Kidney (tissue), 14 donors: ENCODE results near the gene CNTN4. TPM values are rescaled to one million over a fixed set of nuclear protein-coding genes. Genes with fewer than 3 reads are reported as not detected.

Experiments
- DNase-seq, 5 donors: peaks; one replicate each; pipeline ENCODE4 v3.0.0-alpha.2; 2013 to 2020
- FAIRE-seq: peaks from 2 replicates; lab custom pipeline; 2012; peaks lifted over from hg19 to GRCh38; lab: Jason Lieb, UNC
- H3K27ac ChIP-seq, 2 donors: one replicate each; pipeline ENCODE4 v1.7.0; 2013; ENCODE audit warnings: low read depth in 2 of 2, low read length in 2 of 2, inconsistent platforms in 1 of 2
- H3K27me3 ChIP-seq: one replicate; pipeline ENCODE4 v1.7.1; 2013; ENCODE audit warnings: low read length, inconsistent platforms; ENCODE audit not compliant: control insufficient read depth, insufficient read depth
- H3K36me3 ChIP-seq, 3 donors: one replicate each; pipeline versions ENCODE4 v1.7.0 to v1.7.1; 2013; ENCODE audit warnings: low read length in 3 of 3, control low read depth in 1 of 3, inconsistent platforms in 1 of 3; ENCODE audit not compliant: insufficient read depth in 3 of 3, control insufficient read depth in 2 of 3
- H3K4me1 ChIP-seq, 3 donors: one replicate each; pipeline versions ENCODE4 v1.7.0 to v1.7.1; 2013; ENCODE audit warnings: low read length in 3 of 3, inconsistent platforms in 1 of 3, low read depth in 1 of 3; ENCODE audit not compliant: control insufficient read depth in 2 of 3, insufficient read depth in 2 of 3
- H3K4me3 ChIP-seq, 3 donors: one replicate each; pipeline versions ENCODE4 v1.7.0 to v1.8.1; 2013; ENCODE audit warnings: low read length in 3 of 3, control low read depth in 1 of 3, inconsistent platforms in 1 of 3
- H3K9ac ChIP-seq, 3 donors: one replicate each; pipeline versions ENCODE4 v1.7.0 to v1.7.1; 2013; ENCODE audit warnings: low read length in 3 of 3, control low read depth in 1 of 3, inconsistent platforms in 1 of 3
- H3K9me3 ChIP-seq, 3 donors: one replicate each; pipeline versions ENCODE4 v1.7.0 to v1.7.1; 2013; ENCODE audit warnings: low read length in 3 of 3, control low read depth in 1 of 3, inconsistent platforms in 1 of 3; ENCODE audit not compliant: control insufficient read depth in 2 of 3, insufficient read depth in 1 of 3
- CTCF ChIP-seq: IDR thresholded peaks from 3 replicates; pipeline ENCODE4 v1.5.1; 2012; ENCODE audit warnings: mild to moderate bottlenecking, moderate library complexity, borderline replicate concordance; ENCODE audit not compliant: insufficient read depth; ENCODE audit errors: extremely low read depth
- intact Hi-C: fragments of 100-400 bp; cut with DNase I; formaldehyde crosslinking; loops from one replicate; pipeline ENCODE4 v1.11.1; 2022
- polyA plus RNA-seq: library from polyadenylated mRNA; stranded (reverse); fragments of 350-450 nt; fragmentation: Illumina TruSeq; extraction: RNeasy Lipid Tissue Mini Kit (QIAGEN cat#74804); gene quantifications from one replicate; pipeline ENCODE4 v1.2.3, GENCODE V29; 2014; ENCODE audit warnings: low read depth, low replicate concordance; ENCODE audit not compliant: insufficient read depth
- total RNA-seq: library from RNA; stranded (reverse); fragmentation: NEBNext Ultra II Directional; extraction: Animal tissue kit (Norgen Biotek cat#: 25700); gene quantifications from one replicate; pipeline ENCODE4 v1.2.1, GENCODE V29; 2021
- donor health status: control.
- donor health status: control.
- donor health status: control.
- donor health status: control.
- donor health status: control.
- donor health status: DM: yes; HTN: yes; CAD: no.
- donor health status: Normal renal cell carcinoma (clear cell type).

The CNTN4 gene
- total and polyA plus RNA-seq, 2 donors from 2014 or later = 2.2 to 13.4 TPM

DNA sequence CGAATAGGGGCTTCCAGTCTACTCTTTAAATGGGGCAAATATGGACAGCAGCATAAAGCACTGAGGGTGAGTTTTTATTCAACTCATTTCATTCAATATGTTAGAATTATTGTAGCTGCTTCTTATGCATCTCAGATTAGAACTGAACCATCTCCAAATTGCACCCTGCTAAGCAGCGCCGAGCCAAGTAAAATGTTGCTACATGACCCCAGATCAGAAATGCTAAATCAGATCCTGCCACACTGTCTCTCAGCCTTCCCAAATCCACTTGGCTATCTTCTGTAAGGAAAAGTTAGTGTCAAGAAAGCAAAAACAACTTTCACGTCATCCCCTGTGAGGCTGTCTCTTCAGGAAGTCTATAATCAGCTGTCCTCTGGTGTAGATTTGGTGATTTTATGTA, 293.2 kb downstream of the CNTN4 start:
- Histone ChIP-seq H3K9me3 (no peaks in the 10 kb centered on the region), H3K27ac (no peak overlapping the region), H3K27me3 (no peaks in the 10 kb centered on the region), H3K4me1 (no peaks in the 10 kb centered on the region), H3K4me3 (no peak overlapping the region), H3K36me3 (no peaks in the 10 kb centered on the region), H3K9ac (no peak overlapping the region)
- intact Hi-C loops = no loop called here
- no peak for TF ChIP-seq CTCF
- no peak for FAIRE-seq
- no peak for DNase-seq

GRCh38 chr3:2392981-2393380, 294.3 kb downstream of the CNTN4 start:
- Histone ChIP-seq H3K27me3 (no peaks in the 10 kb centered on the region), H3K36me3 (no peaks in the 10 kb centered on the region), H3K9ac (no peak overlapping the region), H3K4me1 (no peaks in the 10 kb centered on the region), H3K4me3 (no peak overlapping the region), H3K27ac (no peak overlapping the region), H3K9me3 (no peaks in the 10 kb centered on the region)
- FAIRE-seq = no peak
- DNase-seq = peak in 2 of 5 donors; percentile 20
- TF ChIP-seq CTCF = no peak
- intact Hi-C loops = no loop called here

DNA sequence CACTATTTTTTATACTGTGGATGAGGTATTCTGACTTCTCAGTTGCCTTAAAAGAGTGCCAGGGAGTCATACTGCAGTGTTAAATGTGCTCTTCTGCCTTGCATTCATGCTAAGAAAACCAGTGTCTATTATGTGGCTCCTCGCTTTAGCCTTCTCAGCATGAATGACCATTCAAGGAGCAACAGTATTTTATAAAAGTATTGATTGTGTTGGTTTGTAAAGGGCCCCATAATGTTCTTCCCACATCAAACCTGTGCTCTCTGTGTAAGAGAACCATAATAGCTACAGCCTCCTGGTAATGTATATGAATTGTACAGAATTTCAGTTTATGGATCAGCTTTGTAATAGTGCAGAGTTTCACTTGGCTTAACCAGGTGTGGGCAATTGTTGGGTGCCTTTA, 316.4 kb downstream of the CNTN4 start:
- DNase-seq = no peak
- Histone ChIP-seq H3K4me3 (no peak overlapping the region), H3K9ac (no peak overlapping the region), H3K9me3 (no peaks in the 10 kb centered on the region), H3K27me3 (no peaks in the 10 kb centered on the region), H3K4me1 (no peaks in the 10 kb centered on the region), H3K27ac (no peak overlapping the region), H3K36me3 (no peaks in the 10 kb centered on the region)
- no peak for TF ChIP-seq CTCF
- no peak for FAIRE-seq
- intact Hi-C loops = no loop called here

GRCh38 chr3:2420919-2421318, 322.3 kb downstream of the CNTN4 start:
- no peak for TF ChIP-seq CTCF
- DNase-seq = peak in 1 of 5 donors; percentile 28
- H3K27me3 ChIP-seq = no peaks in the 10 kb centered on the region
- intact Hi-C loops = no loop called here
- no peaks in the 10 kb centered on the region for H3K9me3 ChIP-seq
- no peaks in the 10 kb centered on the region for H3K4me1 ChIP-seq
- no peak for FAIRE-seq
- no peak overlapping the region for H3K27ac ChIP-seq
- no peak overlapping the region for H3K9ac ChIP-seq
- H3K4me3 ChIP-seq = no peak overlapping the region
- no peaks in the 10 kb centered on the region for H3K36me3 ChIP-seq
